Measurements from ENCODE around the gene FKBP1A. TPM values are rescaled to one million over a fixed set of nuclear protein-coding genes. Genes with fewer than 3 reads are reported as not detected.

FKBP1A gene
- total RNA-seq, result 72.7 TPM
- polyA plus RNA-seq (ENCODE audit: insufficient read depth in 1 of 8, insufficient read length in 8 of 8, low replicate concordance in 1 of 8), result 100 to 1,000 TPM; 238 to 298 (median 270) TPM
- long read RNA-seq, donor 1, transcript FKBP1A-204 (5 exons, 1,622 nt), result major isoform, 40 of 44 reads
- long read RNA-seq, donor 1, partial matches to known transcripts, result 0 of 44 reads
- long read RNA-seq, donor 1, other reads (novel, unspliced or antisense), result 0 of 44 reads
- long read RNA-seq, donor 2, transcript FKBP1A-204 (5 exons, 1,622 nt), result major isoform, 9 of 10 reads
- long read RNA-seq, donor 2, partial matches to known transcripts, result 0 of 10 reads
- long read RNA-seq, donor 2, other reads (novel, unspliced or antisense), result 0 of 10 reads
- long read RNA-seq, donor 3, transcript FKBP1A-204 (5 exons, 1,622 nt), result major isoform, 124 of 129 reads
- long read RNA-seq, donor 3, partial matches to known transcripts, result 0 of 129 reads
- long read RNA-seq, donor 3, other reads (novel, unspliced or antisense), result 0 of 129 reads
- long read RNA-seq, donor 4, transcript FKBP1A-202 (4 exons, 747 nt), result minor isoform, 9 of 108 reads
- long read RNA-seq, donor 4, transcript FKBP1A-204 (5 exons, 1,622 nt), result major isoform, 81 of 108 reads
- long read RNA-seq, donor 4, partial matches to known transcripts, result 5 of 108 reads
- long read RNA-seq, donor 4, other reads (novel, unspliced or antisense), result 10 of 108 reads
- long read RNA-seq, donor 5, transcript FKBP1A-204 (5 exons, 1,622 nt), result major isoform, 157 of 212 reads
- long read RNA-seq, donor 5, transcript FKBP1A-202 (4 exons, 747 nt), result minor isoform, 12 of 212 reads
- long read RNA-seq, donor 5, partial matches to known transcripts, result 13 of 212 reads
- long read RNA-seq, donor 5, other reads (novel, unspliced or antisense), result 19 of 212 reads
- long read RNA-seq, donor 6, transcript FKBP1A-204 (5 exons, 1,622 nt), result major isoform, 140 of 185 reads
- long read RNA-seq, donor 6, transcript FKBP1A-203 (4 exons, 976 nt), result minor isoform, 5 of 185 reads
- long read RNA-seq, donor 6, transcript FKBP1A-202 (4 exons, 747 nt), result minor isoform, 12 of 185 reads
- long read RNA-seq, donor 6, partial matches to known transcripts, result 12 of 185 reads
- long read RNA-seq, donor 6, other reads (novel, unspliced or antisense), result 14 of 185 reads
- long read RNA-seq, donor 7, transcript FKBP1A-204 (5 exons, 1,622 nt), result major isoform, 87 of 124 reads
- long read RNA-seq, donor 7, transcript FKBP1A-202 (4 exons, 747 nt), result minor isoform, 8 of 124 reads
- long read RNA-seq, donor 7, partial matches to known transcripts, result 11 of 124 reads
- long read RNA-seq, donor 7, other reads (novel, unspliced or antisense), result 15 of 124 reads
- long read RNA-seq, donor 8, transcript FKBP1A-204 (5 exons, 1,622 nt), result major isoform, 81 of 92 reads
- long read RNA-seq, donor 8, transcript FKBP1A-202 (4 exons, 747 nt), result minor isoform, 6 of 92 reads
- long read RNA-seq, donor 8, partial matches to known transcripts, result 0 of 92 reads
- long read RNA-seq, donor 8, other reads (novel, unspliced or antisense), result 0 of 92 reads
- long read RNA-seq, donor 9, transcript FKBP1A-204 (5 exons, 1,622 nt), result major isoform, 39 of 61 reads
- long read RNA-seq, donor 9, partial matches to known transcripts, result 0 of 61 reads
- long read RNA-seq, donor 9, other reads (novel, unspliced or antisense), result 10 of 61 reads
- long read RNA-seq, donor 10, transcript FKBP1A-204 (5 exons, 1,622 nt), result major isoform, 111 of 149 reads
- long read RNA-seq, donor 10, transcript FKBP1A-202 (4 exons, 747 nt), result minor isoform, 9 of 149 reads
- long read RNA-seq, donor 10, partial matches to known transcripts, result 8 of 149 reads
- long read RNA-seq, donor 10, other reads (novel, unspliced or antisense), result 13 of 149 reads
- long read RNA-seq, donor 11, transcript FKBP1A-204 (5 exons, 1,622 nt), result major isoform, 65 of 82 reads
- long read RNA-seq, donor 11, transcript FKBP1A-202 (4 exons, 747 nt), result minor isoform, 5 of 82 reads
- long read RNA-seq, donor 11, partial matches to known transcripts, result 9 of 82 reads
- long read RNA-seq, donor 11, other reads (novel, unspliced or antisense), result 0 of 82 reads

DNA sequence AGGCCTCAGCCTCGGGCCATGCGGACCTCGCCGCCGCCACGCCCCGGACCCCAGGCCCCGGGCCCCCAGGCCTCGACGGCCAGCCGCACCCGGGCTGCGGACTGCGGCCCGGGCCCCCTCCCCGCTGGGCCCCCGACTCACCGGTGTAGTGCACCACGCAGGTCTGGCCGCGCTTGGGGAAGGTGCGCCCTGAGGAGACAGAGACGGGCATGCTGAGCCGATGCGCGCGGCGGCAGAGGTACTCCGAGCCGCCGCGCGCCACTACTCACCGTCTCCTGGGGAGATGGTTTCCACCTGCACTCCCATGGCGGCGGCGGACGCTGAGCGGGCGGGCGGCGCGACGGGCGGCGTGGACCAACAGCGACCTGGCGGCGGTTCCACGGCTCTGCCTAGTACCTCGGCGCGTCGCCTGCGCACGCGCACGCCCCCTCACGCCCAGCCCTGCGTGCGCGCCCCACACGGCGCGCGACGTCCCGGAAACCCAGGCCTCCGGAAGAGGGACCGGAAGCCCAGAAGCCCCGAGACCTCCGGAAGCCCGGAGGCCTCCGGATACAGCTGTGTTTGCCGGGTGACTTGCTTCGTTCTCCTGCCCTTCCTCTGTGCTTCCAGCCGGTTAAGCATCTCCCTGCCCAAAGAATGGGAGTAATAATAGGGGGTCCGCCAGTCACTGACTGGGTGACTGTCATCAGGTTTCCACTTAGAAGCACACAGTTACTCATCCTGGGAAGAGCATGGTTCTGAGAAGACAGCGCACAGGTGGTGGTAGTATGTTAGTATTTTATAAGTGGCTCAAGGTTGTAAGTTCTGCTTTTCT, at the start of gene FKBP1A:
FKBP1A (minus strand) TSS at position 362 of the 814 bp plus-strand sequence; CDS start at position 306, 56 bp downstream.
- H3K4me3 ChIP-seq (ENCODE audit: low read length), result peak within 1 kb of the TSS; percentile 82
- DNase-seq, result peak; percentile 97
- H3K27ac ChIP-seq (ENCODE audit: low read length), result peak within 1 kb of the TSS; percentile 88
- peaks cover 15% of the 10 kb centered on the region for H3K36me3 ChIP-seq (ENCODE audit: control insufficient read depth, insufficient read depth, low read length)
- H3K9me3 ChIP-seq (replicated peaks; ENCODE audit: control insufficient read depth, low read depth, low read length), result no peaks in the 10 kb centered on the region
- peaks cover 46% of the 10 kb centered on the region for H3K4me1 ChIP-seq (ENCODE audit: control insufficient read depth, insufficient read depth, low read length)
- WGBS (ENCODE audit: insufficient coverage), result 0% methylated on average over 75 of the region's 79 CpGs
- peaks cover 20% of the 10 kb centered on the region for H3K27me3 ChIP-seq (ENCODE audit: control insufficient read depth, insufficient read depth, low read length)

DNA sequence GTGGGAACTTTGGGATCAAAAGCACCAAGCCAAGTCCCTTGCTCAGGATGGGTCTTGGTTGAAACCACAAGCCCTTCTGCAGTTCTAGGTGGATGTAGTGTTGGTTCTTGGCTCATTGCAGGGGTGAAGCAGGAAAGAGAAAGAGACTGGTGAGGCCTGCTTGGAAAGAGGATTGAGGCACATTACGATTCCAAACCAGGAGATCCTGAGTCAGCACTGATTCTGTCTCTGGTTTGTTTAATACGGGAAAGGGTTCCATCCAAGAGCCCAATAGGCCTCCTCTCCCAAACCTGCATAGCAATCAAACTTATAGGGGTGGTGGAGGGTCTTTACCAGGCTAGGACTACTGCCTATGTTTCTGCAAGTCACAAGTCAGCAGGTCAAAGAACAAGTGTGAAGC, 49.5 kb upstream of the FKBP1A start:
- DNase-seq, result no peak
- Histone ChIP-seq H3K27ac (ENCODE audit: low read length) (no peak overlapping the region), H3K36me3 (ENCODE audit: control insufficient read depth, insufficient read depth, low read length) (peaks cover 66% of the 10 kb centered on the region), H3K27me3 (ENCODE audit: control insufficient read depth, insufficient read depth, low read length) (no peaks in the 10 kb centered on the region), H3K4me3 (ENCODE audit: low read length) (no peak overlapping the region), H3K4me1 (ENCODE audit: control insufficient read depth, insufficient read depth, low read length) (no peaks in the 10 kb centered on the region), H3K9me3 (replicated peaks; ENCODE audit: control insufficient read depth, low read depth, low read length) (no peaks in the 10 kb centered on the region)
- no CpG with 5 or more reads among the region's 2 CpGs for WGBS (ENCODE audit: insufficient coverage)

DNA sequence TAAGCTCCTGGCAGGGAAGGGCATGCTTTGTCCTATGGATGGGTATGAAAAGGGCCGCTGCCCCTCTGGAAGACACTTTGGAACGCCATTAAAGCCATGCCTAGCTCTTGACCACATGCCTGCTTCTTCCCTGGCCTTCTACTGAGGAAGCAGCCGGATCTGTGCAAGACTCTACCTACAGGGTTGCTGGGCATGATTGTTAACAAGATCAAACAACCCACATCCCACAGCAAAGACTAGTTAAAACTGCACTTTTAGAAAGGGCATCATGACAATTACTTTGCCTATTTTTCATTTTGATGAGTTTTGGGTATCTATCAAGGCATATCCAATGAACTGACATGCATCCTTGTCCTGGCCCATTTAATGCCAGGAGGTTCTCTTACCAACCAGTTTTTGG, 48.3 kb upstream of the FKBP1A start:
- WGBS (ENCODE audit: insufficient coverage), result 100% methylated on average over 2 of the region's 3 CpGs
- no peak for DNase-seq
- no peaks in the 10 kb centered on the region for H3K4me1 ChIP-seq (ENCODE audit: control insufficient read depth, insufficient read depth, low read length)

DNA sequence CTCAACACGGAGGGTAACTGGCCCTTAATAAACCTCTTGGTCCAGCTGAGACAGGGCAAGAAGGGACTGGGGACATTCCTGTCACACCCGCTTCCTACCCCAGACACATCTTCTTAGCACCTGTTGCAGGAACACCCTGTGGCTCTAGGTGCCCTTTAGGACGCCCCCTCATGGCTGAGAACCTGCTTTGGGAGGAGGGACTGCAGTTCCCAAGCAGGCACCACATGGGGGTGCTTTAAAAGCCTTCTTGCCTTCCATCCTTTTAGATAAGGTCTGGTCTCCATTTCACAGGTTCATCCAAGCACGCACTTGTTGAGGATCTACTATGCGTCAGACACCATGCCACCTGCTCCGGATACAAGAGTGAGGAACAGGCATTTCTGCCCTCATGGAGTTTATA, 47.2 kb upstream of the FKBP1A start:
- Histone ChIP-seq H3K4me3 (ENCODE audit: low read length) (no peak overlapping the region), H3K36me3 (ENCODE audit: control insufficient read depth, insufficient read depth, low read length) (peaks cover 46% of the 10 kb centered on the region), H3K27ac (ENCODE audit: low read length) (no peak overlapping the region), H3K27me3 (ENCODE audit: control insufficient read depth, insufficient read depth, low read length) (no peaks in the 10 kb centered on the region), H3K9me3 (replicated peaks; ENCODE audit: control insufficient read depth, low read depth, low read length) (no peaks in the 10 kb centered on the region), H3K4me1 (ENCODE audit: control insufficient read depth, insufficient read depth, low read length) (no peaks in the 10 kb centered on the region)
- DNase-seq, result no peak
- 68% methylated on average over 5 of the region's 6 CpGs for WGBS (ENCODE audit: insufficient coverage)

More for the DNA sequence above, 48.3 kb upstream of the FKBP1A start:
- H3K4me3 ChIP-seq (ENCODE audit: low read length), result no peak overlapping the region
- no peaks in the 10 kb centered on the region for H3K9me3 ChIP-seq (replicated peaks; ENCODE audit: control insufficient read depth, low read depth, low read length)
- H3K27ac ChIP-seq (ENCODE audit: low read length), result no peak overlapping the region
- H3K27me3 ChIP-seq (ENCODE audit: control insufficient read depth, insufficient read depth, low read length), result no peaks in the 10 kb centered on the region
- H3K36me3 ChIP-seq (ENCODE audit: control insufficient read depth, insufficient read depth, low read length), result peaks cover 55% of the 10 kb centered on the region

DNA sequence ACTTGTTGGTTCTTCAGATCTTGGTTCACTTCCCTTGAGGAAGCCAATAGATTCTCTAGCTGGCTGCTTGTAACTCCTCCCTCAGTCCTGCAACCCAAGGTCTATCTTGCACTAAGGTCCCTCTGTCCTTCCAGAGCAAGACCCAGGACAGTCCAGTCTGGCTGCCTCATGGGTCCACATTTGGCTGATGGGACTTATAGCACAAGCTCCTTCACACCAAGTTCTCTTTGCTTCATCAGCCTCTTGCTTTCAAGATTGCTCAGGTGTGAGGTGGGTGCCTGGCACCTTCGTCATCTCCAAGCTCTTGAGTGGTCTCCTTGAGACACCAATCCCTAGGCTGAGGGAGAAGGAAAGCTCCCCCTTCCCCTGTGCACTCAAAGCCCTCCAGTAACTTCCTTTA, 45.5 kb upstream of the FKBP1A start:
- WGBS (ENCODE audit: insufficient coverage), result no CpG with 5 or more reads among the region's 1 CpG
- Histone ChIP-seq H3K9me3 (replicated peaks; ENCODE audit: control insufficient read depth, low read depth, low read length) (no peaks in the 10 kb centered on the region), H3K4me1 (ENCODE audit: control insufficient read depth, insufficient read depth, low read length) (no peaks in the 10 kb centered on the region), H3K27ac (ENCODE audit: low read length) (no peak overlapping the region), H3K36me3 (ENCODE audit: control insufficient read depth, insufficient read depth, low read length) (peaks cover 29% of the 10 kb centered on the region), H3K4me3 (ENCODE audit: low read length) (no peak overlapping the region), H3K27me3 (ENCODE audit: control insufficient read depth, insufficient read depth, low read length) (no peaks in the 10 kb centered on the region)
- DNase-seq, result no peak

DNA sequence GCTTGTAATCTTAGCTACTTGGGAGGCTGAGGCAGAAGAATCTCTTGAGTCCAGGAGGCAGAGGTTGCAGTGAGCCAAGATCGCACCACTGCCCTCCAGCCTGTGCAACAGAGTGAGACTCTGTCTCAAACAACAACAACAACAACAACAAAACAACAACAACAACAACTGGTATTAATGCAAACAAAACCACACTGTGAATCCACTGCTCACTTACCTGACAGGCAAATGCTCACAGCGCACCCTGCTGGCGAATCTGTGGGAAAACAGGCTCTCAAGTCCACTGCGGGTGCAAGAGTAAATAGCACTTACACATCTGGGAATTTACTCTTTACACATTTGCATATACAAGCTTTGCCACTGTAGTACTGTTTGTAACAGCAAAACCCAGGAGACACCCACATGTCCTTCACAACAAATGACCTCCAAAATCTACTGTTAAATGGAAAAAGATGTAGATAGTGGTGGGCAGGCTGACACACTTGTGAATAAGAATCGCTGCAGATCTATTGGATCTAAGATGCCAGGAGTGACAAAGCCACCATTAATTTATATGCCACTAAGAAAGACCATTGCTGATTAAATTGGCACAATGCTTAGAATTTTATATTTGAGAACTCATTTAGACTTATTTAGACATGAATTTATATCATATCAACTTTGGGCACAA, 44.5 kb upstream of the FKBP1A start:
- no peaks in the 10 kb centered on the region for H3K4me1 ChIP-seq (ENCODE audit: control insufficient read depth, insufficient read depth, low read length)
- peak; percentile 72 for DNase-seq
- no peak overlapping the region for H3K4me3 ChIP-seq (ENCODE audit: low read length)
- no peak overlapping the region for H3K27ac ChIP-seq (ENCODE audit: low read length)
- H3K27me3 ChIP-seq (ENCODE audit: control insufficient read depth, insufficient read depth, low read length), result no peaks in the 10 kb centered on the region
- peaks cover 20% of the 10 kb centered on the region for H3K36me3 ChIP-seq (ENCODE audit: control insufficient read depth, insufficient read depth, low read length)
- WGBS (ENCODE audit: insufficient coverage), result 13% methylated on average over 4 of the region's 5 CpGs
- no peaks in the 10 kb centered on the region for H3K9me3 ChIP-seq (replicated peaks; ENCODE audit: control insufficient read depth, low read depth, low read length)

DNA sequence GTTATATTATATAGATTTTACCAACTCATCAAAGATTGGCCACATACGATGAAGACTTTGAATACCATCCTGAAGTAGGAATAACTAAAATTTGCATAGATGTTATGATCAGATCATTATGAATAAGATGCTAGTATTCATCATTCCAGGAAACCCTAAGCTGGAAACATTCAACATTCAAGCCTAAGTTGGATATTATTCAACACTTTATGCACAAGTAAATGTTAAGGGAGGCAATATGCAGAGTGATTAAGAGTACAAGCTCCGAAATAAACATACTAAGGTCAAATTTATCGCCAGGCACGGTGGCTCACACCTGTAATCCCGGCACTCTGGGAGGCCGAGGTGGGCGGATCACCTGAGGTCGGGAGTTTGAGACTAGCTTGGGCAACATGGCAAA, 43.4 kb upstream of the FKBP1A start:
- WGBS (ENCODE audit: insufficient coverage), result 93% methylated on average over 3 of the region's 8 CpGs
- Histone ChIP-seq H3K4me3 (ENCODE audit: low read length) (no peak overlapping the region), H3K27me3 (ENCODE audit: control insufficient read depth, insufficient read depth, low read length) (no peaks in the 10 kb centered on the region), H3K4me1 (ENCODE audit: control insufficient read depth, insufficient read depth, low read length) (no peaks in the 10 kb centered on the region), H3K36me3 (ENCODE audit: control insufficient read depth, insufficient read depth, low read length) (peaks cover 9% of the 10 kb centered on the region), H3K9me3 (replicated peaks; ENCODE audit: control insufficient read depth, low read depth, low read length) (no peaks in the 10 kb centered on the region), H3K27ac (ENCODE audit: low read length) (no peak overlapping the region)
- no peak for DNase-seq

DNA sequence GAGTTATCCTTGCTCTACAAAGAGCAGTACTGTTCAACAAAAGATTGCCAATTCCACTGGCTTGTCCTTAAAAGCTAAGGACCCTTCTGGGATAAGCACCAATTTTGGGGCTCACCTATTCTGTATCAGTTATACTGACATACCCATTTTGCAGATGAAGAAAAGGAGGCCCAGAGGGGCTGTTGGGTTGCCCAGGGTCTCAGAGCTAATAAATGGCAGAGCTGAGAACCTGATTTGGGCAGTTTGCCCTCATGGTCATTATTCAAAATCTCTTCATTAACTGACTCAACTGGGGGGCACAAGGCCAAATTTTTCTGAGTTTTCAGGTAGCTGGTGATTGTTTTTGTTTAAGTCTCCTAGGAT, 42.5 kb upstream of the FKBP1A start:
- no peak overlapping the region for H3K4me3 ChIP-seq (ENCODE audit: low read length)
- H3K9me3 ChIP-seq (replicated peaks; ENCODE audit: control insufficient read depth, low read depth, low read length), result no peaks in the 10 kb centered on the region
- no peak for DNase-seq
- H3K36me3 ChIP-seq (ENCODE audit: control insufficient read depth, insufficient read depth, low read length), result peaks cover 9% of the 10 kb centered on the region
- H3K27me3 ChIP-seq (ENCODE audit: control insufficient read depth, insufficient read depth, low read length), result no peaks in the 10 kb centered on the region
- no peaks in the 10 kb centered on the region for H3K4me1 ChIP-seq (ENCODE audit: control insufficient read depth, insufficient read depth, low read length)
- no peak overlapping the region for H3K27ac ChIP-seq (ENCODE audit: low read length)
